K562 (cell line): ENCODE results near the gene GCN1. TPM values are rescaled to one million over a fixed set of nuclear protein-coding genes. Genes with fewer than 3 reads are reported as not detected.

Experiments
- CREBBP ChIP-seq: IDR thresholded peaks from one replicate; pipeline ENCODE4 v1.6.1; 2012; ENCODE audit warnings: low read depth, mild to moderate bottlenecking, control low read depth, inconsistent platforms, low read length
- FIP1L1 ChIP-seq: fragments of 200-400 bp; formaldehyde crosslinking; IDR thresholded peaks from 2 replicates; pipeline ENCODE4 v1.6.1; 2018; ENCODE audit warnings: mild to moderate bottlenecking, low read depth, low read length; ENCODE audit not compliant: poor library complexity, severe bottlenecking
- FOXJ2 ChIP-seq: fragments of 200-800 bp; sonication (Bioruptor generic); IDR thresholded peaks from 2 replicates; pipeline ENCODE4 v1.6.1; 2016; ENCODE audit warnings: missing genetic modification characterization, missing compliant biosample characterization
- LCOR ChIP-seq: sonication (generic); formaldehyde crosslinking; IDR thresholded peaks from 2 replicates; pipeline ENCODE4 v1.8.0; 2022; ENCODE audit warnings: mild to moderate bottlenecking, missing genetic modification reagents
- NCOA1 ChIP-seq: fragments of 450-650 bp; IDR thresholded peaks from 2 replicates; pipeline ENCODE4 v1.6.1; 2016; ENCODE audit warnings: low read depth
- NFIC ChIP-seq: fragments of 450-650 bp; IDR thresholded peaks from 2 replicates; pipeline ENCODE4 v1.6.1; 2017; ENCODE audit warnings: mild to moderate bottlenecking, inconsistent platforms
- NFIX ChIP-seq: fragments of 250-450 bp; sonication (Bioruptor Pico); IDR thresholded peaks from 2 replicates; pipeline ENCODE4 v1.4.0; 2020; ENCODE audit warnings: low read depth, mild to moderate bottlenecking, moderate library complexity
- NR2C2 ChIP-seq, 2 experiments: fragments of 200-800 bp in 1 of 2; sonication (Bioruptor generic) in 1 of 2; sonication (generic) in 1 of 2; formaldehyde crosslinking in 1 of 2; IDR thresholded peaks; 2 replicates each; pipeline versions ENCODE4 v1.6.1 to v1.8.0; 2016 to 2022; ENCODE audit warnings: mild to moderate bottlenecking in 1 of 2, missing compliant biosample characterization in 1 of 2, missing genetic modification characterization in 1 of 2, missing genetic modification reagents in 1 of 2
- RBM34 ChIP-seq: fragments of 200-400 bp; formaldehyde crosslinking; IDR thresholded peaks from 2 replicates; pipeline ENCODE4 v1.6.1; 2018; ENCODE audit warnings: low read length, borderline replicate concordance; ENCODE audit not compliant: insufficient read depth
- RNF2 ChIP-seq: sonication (generic); IDR thresholded peaks from 2 replicates; pipeline ENCODE4 v1.6.1; 2016
- SMAD2 ChIP-seq: fragments of 150-350 bp; IDR thresholded peaks from 2 replicates; pipeline ENCODE4 v1.6.1; 2014; ENCODE audit warnings: low read depth, mild to moderate bottlenecking, low read length
- SMC3 ChIP-seq: conservative IDR thresholded peaks from 2 replicates; pipeline ENCODE4 v1.6.1; 2011; ENCODE audit warnings: low read depth, low read length, improper control_type of control experiment; ENCODE audit not compliant: insufficient read depth
- STAT5A ChIP-seq: IDR thresholded peaks from 2 replicates; pipeline ENCODE4 v1.6.1; 2012; ENCODE audit warnings: low read length, inconsistent platforms, borderline replicate concordance
- XRCC4 ChIP-seq: IDR thresholded peaks from one replicate; pipeline ENCODE4 v1.6.1; 2011; ENCODE audit not compliant: insufficient read depth, insufficient read length; ENCODE audit errors: extremely low read depth
- XRCC5 ChIP-seq: fragments of 200-400 bp; formaldehyde crosslinking; IDR thresholded peaks from 2 replicates; pipeline ENCODE4 v1.6.1; 2017; ENCODE audit warnings: low read depth, mild to moderate bottlenecking, low read length
- ZNF184 ChIP-seq: sonication (generic); formaldehyde crosslinking; IDR thresholded peaks from 2 replicates; pipeline ENCODE4 v1.5.0; 2020; ENCODE audit warnings: missing genetic modification reagents
- ZNF263 ChIP-seq: sonication (generic); formaldehyde crosslinking; IDR thresholded peaks from 2 replicates; pipeline ENCODE4 v1.8.0; 2022; ENCODE audit warnings: mild to moderate bottlenecking, missing genetic modification reagents, borderline replicate concordance
- ZNF699 ChIP-seq: fragments of 250-450 bp; sonication (Bioruptor Pico); IDR thresholded peaks from 2 replicates; pipeline ENCODE4 v1.8.0; 2021; ENCODE audit warnings: mild to moderate bottlenecking, moderate library complexity; ENCODE audit not compliant: insufficient replicate concordance
- ZNF717 ChIP-seq: fragments of 250-450 bp; sonication (Bioruptor Pico); IDR thresholded peaks from 2 replicates; pipeline ENCODE4 v1.5.0; 2021
- polyA plus RNA-seq, 8 experiments: library from polyadenylated mRNA; depleted of rRNA in 4 of 8; stranded (reverse) in 5 of 8; unstranded in 3 of 8; fragments of >200 nt; fragmentation: Nextera tagmentation in 2 of 8; fragmentation: Illumina TruSeq in 1 of 8; extraction: Ambion mirVana in 2 of 8; extraction: Trizol in 1 of 8; gene quantifications; 2 replicates each; pipeline versions ENCODE4 v1.2.1 to v1.2.3, GENCODE V29; 2011 to 2014; ENCODE audit warnings: inconsistent platforms in 1 of 8, missing spikeins in 1 of 8
- total RNA-seq, 7 experiments: library from RNA; depleted of rRNA in 6 of 7; stranded (reverse); fragments of >200 nt in 6 of 7; fragmentation: Illumina TruSeq in 2 of 7; extraction: Trizol in 2 of 7; gene quantifications; 2 replicates each; pipeline versions ENCODE4 v1.2.1 to v1.2.3, GENCODE V29; 2011 to 2021; ENCODE audit warnings: low replicate concordance in 1 of 7
- TF ChIP-seq, protein P1 (sequence below): fragments of 200-400 bp; formaldehyde crosslinking; IDR thresholded peaks from 2 replicates; pipeline ENCODE4 v1.6.1; 2017; ENCODE audit warnings: mild to moderate bottlenecking, low read depth, low read length, moderate library complexity
- TF ChIP-seq, protein P2 (sequence below): fragments of 250-450 bp; sonication (Bioruptor Pico); IDR thresholded peaks from 2 replicates; pipeline ENCODE4 v1.5.0; 2021; ENCODE audit warnings: mild to moderate bottlenecking, borderline replicate concordance
- TF ChIP-seq, protein P3 (sequence below), 2 experiments: fragments of 450-650 bp; IDR thresholded peaks; 2 replicates each; pipeline ENCODE4 v1.6.1; 2016

GCN1 gene
- total and polyA plus RNA-seq, 9 of the 15 experiments (the other 6 are each of a cell fraction or from before 2014, with no cell fraction given): 11.9 to 190 (median 51.7) TPM

DNA sequence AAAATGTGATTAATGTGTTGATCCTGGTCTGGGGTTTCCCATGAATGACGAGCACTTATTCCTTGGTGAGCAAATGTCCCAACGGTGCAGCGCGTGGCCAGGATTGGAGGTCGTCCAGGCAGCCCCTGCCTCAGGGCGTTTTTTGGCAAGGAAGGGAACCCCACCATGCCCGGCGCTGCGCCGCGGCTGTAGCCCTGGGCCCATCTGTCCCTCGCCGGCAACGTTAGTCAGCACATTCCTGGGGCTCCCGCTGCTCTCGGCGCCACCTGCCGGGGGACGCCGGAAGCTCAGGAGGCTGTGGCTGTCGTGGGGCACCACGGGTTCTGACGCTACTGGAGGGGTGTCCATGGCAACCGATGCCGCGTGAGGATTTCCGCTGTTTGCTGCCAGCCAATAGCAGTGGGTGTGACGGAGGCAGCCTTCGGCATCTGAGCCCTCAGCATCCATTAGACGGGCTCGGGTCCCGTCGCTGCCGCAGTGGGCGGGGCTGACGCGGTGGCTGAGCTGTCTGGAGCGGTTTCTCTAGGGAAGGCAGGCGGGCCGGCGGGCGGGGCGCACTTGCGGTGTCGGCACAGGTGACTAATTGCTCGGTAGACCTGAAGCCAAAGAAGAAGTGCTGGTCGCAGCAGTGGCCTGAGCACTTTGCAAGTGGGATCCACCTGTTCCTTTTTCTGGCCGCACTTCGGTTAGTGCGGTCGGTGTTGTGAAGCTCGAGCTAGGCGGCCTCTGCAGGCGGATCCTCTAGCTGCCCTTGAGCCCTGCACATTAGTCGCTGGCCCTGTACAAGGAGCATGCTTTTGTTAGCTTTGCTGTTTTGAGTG is 107.5 kb downstream of the GCN1 start (continued):
- TF ChIP-seq, protein P1, sequence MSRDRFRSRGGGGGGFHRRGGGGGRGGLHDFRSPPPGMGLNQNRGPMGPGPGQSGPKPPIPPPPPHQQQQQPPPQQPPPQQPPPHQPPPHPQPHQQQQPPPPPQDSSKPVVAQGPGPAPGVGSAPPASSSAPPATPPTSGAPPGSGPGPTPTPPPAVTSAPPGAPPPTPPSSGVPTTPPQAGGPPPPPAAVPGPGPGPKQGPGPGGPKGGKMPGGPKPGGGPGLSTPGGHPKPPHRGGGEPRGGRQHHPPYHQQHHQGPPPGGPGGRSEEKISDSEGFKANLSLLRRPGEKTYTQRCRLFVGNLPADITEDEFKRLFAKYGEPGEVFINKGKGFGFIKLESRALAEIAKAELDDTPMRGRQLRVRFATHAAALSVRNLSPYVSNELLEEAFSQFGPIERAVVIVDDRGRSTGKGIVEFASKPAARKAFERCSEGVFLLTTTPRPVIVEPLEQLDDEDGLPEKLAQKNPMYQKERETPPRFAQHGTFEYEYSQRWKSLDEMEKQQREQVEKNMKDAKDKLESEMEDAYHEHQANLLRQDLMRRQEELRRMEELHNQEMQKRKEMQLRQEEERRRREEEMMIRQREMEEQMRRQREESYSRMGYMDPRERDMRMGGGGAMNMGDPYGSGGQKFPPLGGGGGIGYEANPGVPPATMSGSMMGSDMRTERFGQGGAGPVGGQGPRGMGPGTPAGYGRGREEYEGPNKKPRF: no peak
- TF ChIP-seq NFIX (no peak), NR2C2 (CRISPR knock-in tag; IDR thresholded peaks at IDR 0.05) (peak; percentile 77; the same call in 1 of the 2 replicates), NR2C2 (tag; IDR thresholded peaks at IDR 0.05) (no peak), ZNF263 (CRISPR knock-in tag) (no peak; the same call in 1 of the 2 replicates), NFIC (peak; percentile 53), SMC3 (peak; percentile 84), FOXJ2 (tag) (no peak), STAT5A (no peak; the same call in 1 of the 2 replicates), NCOA1 (no peak), FIP1L1 (peak; percentile 92), XRCC5 (peak; percentile 91), ZNF184 (CRISPR knock-in tag) (no peak), ZNF699 (CRISPR knock-in tag) (no peak), CREBBP (no peak), LCOR (peak; percentile 95), SMAD2 (no peak), XRCC4 (no peak), RNF2 (peak; percentile 57; the same call in 1 of the 2 replicates), ZNF717 (CRISPR knock-in tag) (no peak), RBM34 (no peak)
- TF ChIP-seq, protein P2, sequence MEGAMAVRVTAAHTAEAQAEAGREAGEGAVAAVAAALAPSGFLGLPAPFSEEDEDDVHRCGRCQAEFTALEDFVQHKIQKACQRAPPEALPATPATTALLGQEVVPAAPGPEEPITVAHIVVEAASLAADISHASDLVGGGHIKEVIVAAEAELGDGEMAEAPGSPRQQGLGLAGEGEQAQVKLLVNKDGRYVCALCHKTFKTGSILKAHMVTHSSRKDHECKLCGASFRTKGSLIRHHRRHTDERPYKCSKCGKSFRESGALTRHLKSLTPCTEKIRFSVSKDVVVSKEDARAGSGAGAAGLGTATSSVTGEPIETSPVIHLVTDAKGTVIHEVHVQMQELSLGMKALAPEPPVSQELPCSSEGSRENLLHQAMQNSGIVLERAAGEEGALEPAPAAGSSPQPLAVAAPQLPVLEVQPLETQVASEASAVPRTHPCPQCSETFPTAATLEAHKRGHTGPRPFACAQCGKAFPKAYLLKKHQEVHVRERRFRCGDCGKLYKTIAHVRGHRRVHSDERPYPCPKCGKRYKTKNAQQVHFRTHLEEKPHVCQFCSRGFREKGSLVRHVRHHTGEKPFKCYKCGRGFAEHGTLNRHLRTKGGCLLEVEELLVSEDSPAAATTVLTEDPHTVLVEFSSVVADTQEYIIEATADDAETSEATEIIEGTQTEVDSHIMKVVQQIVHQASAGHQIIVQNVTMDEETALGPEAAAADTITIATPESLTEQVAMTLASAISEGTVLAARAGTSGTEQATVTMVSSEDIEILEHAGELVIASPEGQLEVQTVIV (CRISPR knock-in tag): no peak
- TF ChIP-seq, protein P3, sequence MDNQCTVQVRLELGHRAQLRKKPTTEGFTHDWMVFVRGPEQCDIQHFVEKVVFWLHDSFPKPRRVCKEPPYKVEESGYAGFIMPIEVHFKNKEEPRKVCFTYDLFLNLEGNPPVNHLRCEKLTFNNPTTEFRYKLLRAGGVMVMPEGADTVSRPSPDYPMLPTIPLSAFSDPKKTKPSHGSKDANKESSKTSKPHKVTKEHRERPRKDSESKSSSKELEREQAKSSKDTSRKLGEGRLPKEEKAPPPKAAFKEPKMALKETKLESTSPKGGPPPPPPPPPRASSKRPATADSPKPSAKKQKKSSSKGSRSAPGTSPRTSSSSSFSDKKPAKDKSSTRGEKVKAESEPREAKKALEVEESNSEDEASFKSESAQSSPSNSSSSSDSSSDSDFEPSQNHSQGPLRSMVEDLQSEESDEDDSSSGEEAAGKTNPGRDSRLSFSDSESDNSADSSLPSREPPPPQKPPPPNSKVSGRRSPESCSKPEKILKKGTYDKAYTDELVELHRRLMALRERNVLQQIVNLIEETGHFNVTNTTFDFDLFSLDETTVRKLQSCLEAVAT (IDR thresholded peaks at IDR 0.05): peak in 1 of 2 experiments; percentile 87; a peak in 2 of 4 replicates
